Muscle layer of duodenum (tissue), 2 donors: ENCODE measurements around the gene GAB2.
A peak's percentile ranks its signal among the peaks of the same experiment; 100 is the strongest.

ENCODE experiments used
- H3K27ac ChIP-seq: one replicate; pipeline ENCODE4 v1.7.0; 2013; ENCODE audit warnings: mild to moderate bottlenecking, low read length
- H3K27me3 ChIP-seq: one replicate; pipeline ENCODE4 v1.7.0; 2013; ENCODE audit warnings: low read depth, mild to moderate bottlenecking, control low read depth, low read length
- H3K36me3 ChIP-seq, 2 donors: one replicate each; pipeline ENCODE4 v1.7.0; 2013; ENCODE audit warnings: low read length in 2 of 2, control low read depth in 1 of 2, mild to moderate bottlenecking in 1 of 2; ENCODE audit not compliant: insufficient read depth in 2 of 2, control insufficient read depth in 1 of 2
- H3K4me1 ChIP-seq, 2 donors: one replicate each; pipeline ENCODE4 v1.7.0; 2013; ENCODE audit warnings: low read length in 2 of 2, mild to moderate bottlenecking in 2 of 2, control low read depth in 1 of 2, moderate library complexity in 1 of 2; ENCODE audit not compliant: insufficient read depth in 2 of 2, control insufficient read depth in 1 of 2
- H3K4me3 ChIP-seq, 2 donors: one replicate each; pipeline ENCODE4 v1.7.0; 2013; ENCODE audit warnings: low read length in 2 of 2, low read depth in 1 of 2, mild to moderate bottlenecking in 1 of 2
- H3K9me3 ChIP-seq, 2 donors: one replicate each; pipeline ENCODE4 v1.7.0; 2013; ENCODE audit warnings: low read length in 2 of 2, control low read depth in 1 of 2, mild to moderate bottlenecking in 1 of 2; ENCODE audit not compliant: control insufficient read depth in 1 of 2
- donor health status: healthy.

The GAB2 gene

DNA sequence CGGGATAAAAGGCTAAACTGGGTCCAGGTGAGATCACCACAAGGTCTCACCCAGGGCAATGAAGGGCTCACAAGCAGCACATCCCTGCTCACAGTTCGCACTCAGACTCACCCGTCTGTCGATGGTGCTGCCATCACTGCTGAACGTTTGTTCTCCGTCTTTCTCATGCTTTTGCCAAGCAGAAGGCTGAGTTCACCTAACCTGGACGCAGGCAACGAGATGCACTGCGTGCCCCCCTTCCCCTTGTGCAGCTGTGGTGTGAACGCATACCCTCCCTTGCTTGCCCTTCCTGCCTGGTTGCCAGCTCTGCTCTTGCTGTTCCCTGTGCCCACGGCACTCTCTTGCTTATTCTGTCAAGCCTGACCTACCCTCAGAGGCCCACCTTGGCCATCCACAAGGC lies 247.2 kb downstream of the GAB2 start:
- peaks cover 0 to 17% of the 10 kb centered on the region in 2 donors for H3K4me1 ChIP-seq
- H3K36me3 ChIP-seq, result peaks cover 10 to 28% of the 10 kb centered on the region in 2 donors
- H3K9me3 ChIP-seq, result no peaks in the 10 kb centered on the region
- H3K4me3 ChIP-seq, result no peak overlapping the region
- H3K27ac ChIP-seq, result no peak overlapping the region
- H3K27me3 ChIP-seq, result no peaks in the 10 kb centered on the region

- Histone ChIP-seq H3K36me3 (peaks cover 8 to 22% of the 10 kb centered on the region in 2 donors), H3K27me3 (no peaks in the 10 kb centered on the region), H3K4me1 (peaks cover 3 to 24% of the 10 kb centered on the region in 2 donors), H3K9me3 (no peaks in the 10 kb centered on the region), H3K27ac (peak overlapping the region; percentile 58), H3K4me3 (no peak overlapping the region)
Measured at GRCh38 chr11:78168539-78169477, 248.8 kb downstream of the GAB2 start.

DNA sequence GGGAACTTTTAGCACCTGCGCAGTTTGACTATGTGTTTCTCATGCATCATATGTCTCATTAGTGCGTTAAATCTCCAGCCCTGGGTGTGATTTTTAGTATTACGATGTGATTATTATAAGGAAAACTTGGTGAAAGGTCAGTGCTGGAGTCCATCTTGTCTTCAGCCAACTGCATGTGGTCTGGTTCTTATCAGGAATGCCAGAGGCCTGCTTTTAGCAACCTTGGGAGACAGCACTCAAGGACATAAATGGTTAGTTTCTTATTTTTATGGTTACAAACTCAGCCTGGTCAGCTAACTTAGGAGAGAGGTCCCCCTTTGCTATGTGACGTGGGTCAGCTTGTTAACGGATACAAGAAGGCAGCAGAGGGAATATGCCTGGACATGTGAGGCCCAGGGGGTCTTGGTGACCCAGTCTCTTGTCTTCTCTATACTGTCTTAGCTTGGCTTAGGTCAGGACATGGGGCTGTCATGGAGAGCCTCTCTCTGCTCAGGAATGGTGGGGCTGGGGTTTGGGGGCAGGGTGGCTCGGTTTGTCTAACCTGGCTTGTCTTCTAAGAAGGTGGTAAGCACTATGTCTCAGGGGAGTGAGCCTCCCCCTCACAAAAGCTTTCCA lies 250.7 kb downstream of the GAB2 start:
- Histone ChIP-seq H3K27me3 (no peaks in the 10 kb centered on the region), H3K4me1 (peaks cover 3 to 40% of the 10 kb centered on the region in 2 donors), H3K4me3 (no peak overlapping the region), H3K36me3 (peaks cover 0 to 4% of the 10 kb centered on the region in 2 donors), H3K27ac (no peak overlapping the region), H3K9me3 (no peaks in the 10 kb centered on the region)
